H54 (cell line): ENCODE measurements around the gene CACNA2D2.
"Not testable (repeated sequence)": the region's sequence is repeated elsewhere in the genome, so short reads cannot be mapped to it uniquely, and the experiment has no call there.

Source experiments
- DNase-seq: peaks from one replicate; pipeline ENCODE4 v3.0.0; 2011; ENCODE audit warnings: low spot score, mixed read lengths; ENCODE audit not compliant: insufficient read length
- FAIRE-seq: peaks from 3 replicates; lab custom pipeline; 2011; peaks lifted over from hg19 to GRCh38; lab: Jason Lieb, UNC
- POLR2A ChIP-seq: IDR thresholded peaks from 2 replicates; pipeline ENCODE4 v1.6.1; 2011; ENCODE audit warnings: low read depth, mild to moderate bottlenecking, low read length

CACNA2D2 gene

DNA sequence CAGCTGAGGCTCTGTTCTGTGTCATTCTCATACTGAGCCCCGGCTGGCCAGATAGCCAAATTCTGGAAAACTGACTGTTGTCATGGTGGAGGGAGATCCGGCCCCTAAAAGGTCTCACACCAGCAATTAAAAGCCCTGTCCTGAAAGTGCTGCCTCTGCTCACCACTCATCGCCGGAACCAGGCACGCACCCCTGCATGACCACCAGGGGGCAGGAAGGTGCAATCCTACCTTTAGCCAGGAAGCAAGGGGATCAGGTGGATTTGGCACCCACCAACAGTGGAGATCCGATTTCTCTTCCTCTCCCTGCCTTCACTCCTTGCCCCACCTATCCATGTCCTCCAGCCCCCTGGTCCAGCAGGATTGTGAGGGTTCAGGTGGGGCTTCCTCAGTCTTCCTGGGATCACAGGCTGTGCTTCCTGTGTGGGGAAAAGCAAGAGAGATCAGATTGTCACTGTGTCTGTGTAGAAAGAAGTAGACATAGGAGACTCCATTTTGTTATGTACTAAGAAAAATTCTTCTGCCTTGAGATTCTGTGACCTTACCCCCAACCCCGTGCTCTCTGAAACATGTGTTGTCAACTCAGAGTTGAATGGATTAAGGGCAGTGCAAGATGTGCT, 16.1 kb upstream of the CACNA2D2 start:
- no peak for TF ChIP-seq POLR2A
- FAIRE-seq (peak; percentile 78), DNase-seq (peak; percentile 77)

DNA sequence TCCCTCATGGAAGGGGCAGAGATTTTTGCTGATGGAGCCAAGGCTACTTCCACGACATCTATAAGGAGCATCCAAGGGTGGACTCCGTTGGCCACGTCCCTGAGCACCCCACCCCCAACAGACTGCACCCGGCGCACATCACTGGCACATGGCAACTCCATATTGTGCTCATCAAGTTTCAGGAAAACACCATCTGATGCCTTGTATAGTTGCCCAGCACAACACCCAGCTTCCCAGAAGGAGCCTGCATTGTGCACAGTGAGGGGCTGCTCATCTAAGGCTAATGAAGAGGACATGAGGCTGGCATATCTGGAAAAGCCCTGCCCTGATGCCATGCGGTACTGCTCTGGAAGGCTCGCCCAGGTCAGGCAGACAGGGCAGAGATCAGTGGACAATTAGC, 15.0 kb upstream of the CACNA2D2 start:
- no peak for TF ChIP-seq POLR2A
- DNase-seq, result no peak
- FAIRE-seq, result no peak

DNA sequence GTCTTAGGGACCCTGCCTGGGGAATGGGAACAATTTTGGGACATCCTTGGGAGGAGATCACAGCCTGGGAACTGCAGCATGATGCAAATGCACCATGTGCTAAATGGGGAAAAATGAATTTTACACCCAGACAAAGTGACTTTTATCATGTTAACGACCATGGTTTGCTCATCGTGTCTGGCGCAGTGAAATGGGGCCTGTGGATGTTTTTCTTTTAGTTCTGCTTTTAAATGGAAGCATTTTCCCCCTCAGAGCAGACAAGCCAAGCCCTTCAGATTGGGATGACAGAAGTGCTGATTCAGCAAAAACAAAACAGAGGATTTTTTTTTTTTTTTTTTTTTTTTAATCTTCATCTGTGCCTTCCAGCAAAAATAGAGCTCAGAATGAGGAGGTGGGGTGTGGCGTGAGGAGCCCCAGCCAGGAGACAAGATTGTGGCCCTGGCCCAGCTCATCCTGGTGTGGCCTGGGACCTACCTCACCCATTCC, 14.3 kb upstream of the CACNA2D2 start:
- DNase-seq, result no peak
- no peak for FAIRE-seq
- TF ChIP-seq POLR2A, result no peak

DNA sequence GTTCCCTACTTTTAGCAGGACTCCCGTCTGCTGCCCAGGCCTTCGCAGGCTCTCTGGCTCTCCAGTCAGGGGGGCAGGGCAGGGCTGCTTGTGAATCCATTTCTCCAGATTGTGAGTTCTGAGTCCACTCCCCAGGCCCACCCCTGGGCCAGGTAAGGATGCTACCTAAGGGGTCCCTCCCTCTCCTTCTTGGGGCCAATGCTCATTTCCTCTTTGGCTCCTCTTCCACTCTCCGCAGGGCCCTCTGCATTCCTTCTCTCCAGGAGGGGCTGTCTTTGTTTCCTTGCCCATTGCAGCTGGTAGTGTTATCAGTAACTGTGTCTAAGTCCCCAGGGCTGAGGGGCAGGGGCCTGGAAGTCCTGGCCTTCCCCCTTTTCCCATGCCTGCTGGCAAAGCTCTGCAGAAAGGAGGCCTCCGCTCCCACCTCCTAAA, 13.0 kb upstream of the CACNA2D2 start:
- DNase-seq (no peak), FAIRE-seq (no peak)
- TF ChIP-seq POLR2A, result no peak

DNA sequence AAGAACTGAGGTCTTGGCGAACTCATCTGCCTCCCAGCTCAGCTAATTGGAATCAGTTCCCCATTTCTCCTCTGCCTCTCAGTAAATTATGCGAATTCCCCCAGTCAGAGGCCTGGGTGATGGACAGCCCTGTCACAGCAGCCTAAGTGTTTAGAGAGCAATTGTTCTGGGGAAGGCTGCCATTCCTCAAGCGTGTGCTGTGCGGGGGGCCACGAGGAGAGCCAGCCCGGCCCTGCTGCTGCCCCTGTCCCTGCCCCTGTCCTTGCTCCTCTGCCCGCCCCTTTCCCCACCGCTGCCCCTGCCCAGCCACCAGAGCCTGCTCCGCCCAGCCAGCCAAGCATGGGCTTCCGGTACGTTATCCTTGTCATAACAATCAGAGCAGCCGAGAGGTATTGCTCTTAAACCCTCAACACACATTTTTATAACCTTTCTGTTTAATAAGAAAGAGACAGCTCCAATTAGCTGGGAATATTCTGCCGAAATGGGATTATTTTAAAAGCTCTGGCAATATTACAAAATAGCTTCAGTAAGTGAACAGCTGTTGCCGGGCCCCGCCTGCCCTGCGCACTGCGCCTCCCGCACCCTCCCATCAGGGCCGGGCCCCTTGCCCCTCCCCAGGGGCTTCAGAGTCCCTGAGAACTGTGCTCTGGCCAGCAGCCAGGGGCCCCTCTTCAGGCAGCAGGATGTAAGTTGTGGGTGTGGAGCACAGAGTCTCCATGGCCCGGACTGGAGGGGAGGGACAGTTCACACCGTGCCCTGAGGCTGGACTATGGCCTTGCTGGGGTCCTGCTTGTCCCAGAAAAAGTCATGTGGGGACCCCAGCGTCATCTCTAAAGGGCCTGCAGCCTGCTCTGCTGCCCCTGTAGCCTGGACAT, 12.4 kb upstream of the CACNA2D2 start:
- TF ChIP-seq POLR2A, result no peak
- FAIRE-seq (no peak), DNase-seq (no peak)

DNA sequence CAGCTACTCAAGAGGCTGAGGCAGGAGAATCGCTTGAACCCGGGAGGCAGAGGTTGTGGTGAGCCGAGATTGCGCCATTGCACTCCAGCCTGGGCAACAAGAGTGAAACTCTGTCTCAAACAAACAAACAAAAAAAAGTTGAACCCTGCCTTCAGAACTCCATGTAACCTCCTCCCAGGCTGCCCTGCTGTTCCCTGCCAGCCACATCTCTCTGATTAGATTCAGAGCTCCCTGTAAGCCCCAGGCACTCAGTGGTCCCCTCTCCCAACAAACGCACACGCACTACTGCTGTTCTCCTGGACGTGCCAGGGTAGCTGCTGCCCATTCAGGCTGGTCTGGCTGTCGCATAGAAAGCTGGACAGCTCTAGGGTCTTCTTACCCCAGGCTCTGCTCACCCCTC, 9.5 kb upstream of the CACNA2D2 start:
- DNase-seq, FAIRE-seq: not testable (repeated sequence)

DNA sequence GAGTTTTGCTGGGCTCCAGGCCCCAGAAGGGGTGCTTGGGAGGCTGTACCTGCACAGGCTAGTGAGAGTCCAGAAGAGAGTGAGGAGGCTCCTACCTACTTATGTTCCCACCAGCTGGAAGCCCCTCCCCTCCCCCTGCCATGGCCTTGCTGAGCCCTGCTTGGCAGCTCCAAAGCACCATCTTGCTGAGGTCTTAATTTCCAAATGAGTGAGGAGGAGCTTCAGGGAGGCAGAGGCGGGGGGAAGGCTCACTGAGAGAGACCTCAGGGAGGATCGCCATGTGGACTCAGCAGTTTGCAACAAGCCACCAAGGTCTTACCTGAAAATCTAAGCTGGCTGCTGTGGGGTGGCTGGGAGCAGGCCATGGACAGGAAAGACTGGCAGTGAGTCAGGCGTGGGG, 8.7 kb upstream of the CACNA2D2 start:
- no peak for TF ChIP-seq POLR2A
- FAIRE-seq (no peak), DNase-seq (no peak)

DNA sequence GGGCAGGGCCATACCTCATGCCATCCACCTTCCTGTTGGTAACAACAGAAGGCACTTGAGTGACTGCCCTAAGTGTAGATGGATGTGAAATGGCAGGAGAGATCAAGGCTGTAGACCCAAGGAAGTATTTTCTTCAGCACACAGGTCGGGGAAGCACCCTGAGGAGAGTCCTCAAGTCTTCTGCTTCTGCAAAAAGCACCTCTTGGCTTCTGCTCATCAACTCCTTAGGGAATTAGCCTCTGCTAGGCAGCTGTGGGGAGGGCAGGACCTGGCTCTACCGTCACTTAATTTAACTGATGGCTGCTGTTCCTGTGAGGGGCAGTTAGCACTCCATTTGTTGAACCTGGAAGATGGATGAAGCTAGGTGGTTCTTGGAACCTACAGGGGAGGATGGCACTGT, 6.9 kb upstream of the CACNA2D2 start:
- FAIRE-seq (no peak), DNase-seq (no peak)
- no peak for TF ChIP-seq POLR2A

DNA sequence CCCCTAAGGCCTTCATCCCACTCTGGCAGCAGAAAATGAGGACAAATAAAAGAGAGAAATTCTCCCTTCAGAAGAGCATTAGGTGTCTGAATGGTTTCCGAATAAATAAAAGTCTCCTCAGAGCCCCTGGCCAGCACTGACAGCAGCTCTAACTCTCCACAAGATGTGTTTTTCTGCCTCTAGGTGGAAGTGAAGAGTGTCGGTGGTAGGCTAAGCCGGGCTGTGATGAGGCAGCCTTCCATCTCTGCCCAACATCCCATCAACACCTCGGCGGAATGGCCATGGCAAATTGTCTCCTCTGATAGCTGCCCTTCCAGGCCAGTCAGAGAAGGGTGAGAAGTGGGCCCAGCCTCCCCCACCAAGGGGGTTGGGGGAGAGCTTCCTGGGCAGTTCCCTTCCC, 6.3 kb upstream of the CACNA2D2 start:
- no peak for TF ChIP-seq POLR2A
- FAIRE-seq, result no peak
- no peak for DNase-seq

DNA sequence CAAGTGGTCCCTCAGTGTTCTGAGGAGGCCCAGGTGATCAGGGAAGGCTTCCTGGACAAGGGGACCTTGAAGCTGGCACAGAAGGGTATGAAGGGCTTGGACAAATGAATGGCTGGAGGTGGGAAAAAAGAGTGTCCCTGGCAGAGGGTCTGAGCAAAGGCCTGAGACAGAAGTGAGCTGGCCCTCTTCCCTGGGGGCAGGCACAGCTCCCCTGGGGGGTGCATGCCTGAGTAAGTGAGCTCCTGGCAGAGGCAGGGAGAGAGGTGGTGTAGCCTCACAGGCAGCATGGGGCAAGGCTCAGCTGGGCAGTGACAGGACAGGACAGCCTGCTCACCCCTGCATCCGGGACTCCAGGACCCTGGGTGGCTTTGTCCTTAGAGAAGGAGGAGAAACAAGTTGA, 5.4 kb upstream of the CACNA2D2 start:
- DNase-seq, result no peak
- TF ChIP-seq POLR2A, result no peak
- no peak for FAIRE-seq

DNA sequence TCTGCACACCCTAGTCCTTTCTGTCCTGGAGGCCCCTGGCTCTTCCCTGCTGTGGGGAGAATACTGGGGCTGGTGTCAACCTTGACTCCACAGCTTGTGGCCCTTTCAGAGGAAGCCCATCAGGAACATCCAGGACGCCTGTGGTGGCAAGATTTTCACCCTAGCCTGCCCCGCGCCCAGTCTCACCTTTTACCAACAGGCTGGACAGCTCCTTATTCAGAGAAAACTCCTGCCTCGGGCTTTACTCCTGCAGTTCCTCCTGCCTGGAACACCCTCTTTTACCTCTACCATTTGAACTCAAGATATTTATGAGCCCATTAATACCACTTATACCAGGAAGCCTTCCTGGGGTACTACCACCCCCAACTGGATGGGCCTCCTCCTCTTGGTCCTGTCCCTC, 2.7 kb upstream of the CACNA2D2 start:
- DNase-seq (no peak), FAIRE-seq (no peak)
- TF ChIP-seq POLR2A, result no peak

DNA sequence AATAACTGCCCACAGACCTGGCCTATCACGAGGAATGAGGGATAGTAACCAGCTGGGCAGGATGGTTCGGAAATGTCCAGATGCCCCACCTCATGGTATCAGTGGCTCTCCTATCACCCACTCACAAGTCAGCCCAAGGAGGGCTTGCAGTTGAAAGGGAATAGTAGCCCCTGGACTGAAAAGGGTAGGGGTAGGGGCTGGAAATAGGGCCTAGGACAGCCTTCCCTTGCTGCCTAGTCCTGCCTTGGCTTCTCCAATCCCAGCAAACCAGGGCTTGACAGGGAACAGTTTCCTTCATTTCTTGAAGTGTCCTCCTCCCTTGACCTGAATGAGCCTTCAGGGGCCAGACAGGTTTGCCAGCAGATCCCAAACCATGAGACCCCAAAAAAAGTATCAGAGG, 1.2 kb upstream of the CACNA2D2 start:
- no peak for FAIRE-seq
- TF ChIP-seq POLR2A, result no peak
- no peak for DNase-seq

DNA sequence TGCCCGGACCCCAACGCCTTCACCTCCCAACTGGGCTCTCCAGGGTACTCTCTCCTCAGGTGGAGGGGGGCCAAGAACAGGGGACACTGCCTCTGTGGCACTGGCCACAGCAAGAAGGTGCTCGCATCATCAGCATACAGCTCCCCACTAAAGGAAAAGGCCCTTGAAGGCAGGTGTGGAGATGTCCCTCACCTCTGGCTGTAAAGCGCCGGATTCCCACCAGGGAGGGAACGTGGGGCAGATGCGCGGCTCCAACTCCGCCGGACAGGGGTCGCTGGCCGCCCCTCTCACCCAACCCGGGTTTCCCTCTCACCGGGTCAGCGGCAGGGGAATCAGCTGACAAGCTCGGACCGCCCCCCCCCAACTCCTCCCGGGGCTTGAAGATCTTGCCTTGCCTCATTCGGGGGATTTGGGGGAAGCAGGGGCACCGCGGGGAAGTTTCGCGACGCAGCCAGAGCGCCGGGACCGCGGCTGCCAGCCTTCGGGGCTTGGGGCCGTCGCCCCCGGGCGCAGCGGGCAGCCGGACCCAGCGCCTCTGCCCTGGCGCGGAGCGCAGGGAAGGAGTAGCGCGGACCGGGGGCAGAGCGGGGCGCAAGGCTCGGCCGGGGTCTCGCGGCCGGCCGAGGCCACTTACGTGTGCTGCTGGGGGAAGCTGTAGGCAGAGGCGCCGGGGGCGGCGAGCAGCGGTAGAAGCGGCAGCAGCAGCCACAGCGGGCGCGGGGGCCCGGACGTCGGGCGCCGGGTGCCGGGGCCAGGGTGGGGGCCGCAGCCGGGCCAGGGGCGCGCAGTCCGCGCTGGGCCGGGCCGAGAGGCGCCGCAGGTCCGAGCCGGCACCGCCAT, 630 bp downstream of the CACNA2D2 start:
- DNase-seq (no peak), FAIRE-seq (no peak)
- TF ChIP-seq POLR2A, result no peak

DNA sequence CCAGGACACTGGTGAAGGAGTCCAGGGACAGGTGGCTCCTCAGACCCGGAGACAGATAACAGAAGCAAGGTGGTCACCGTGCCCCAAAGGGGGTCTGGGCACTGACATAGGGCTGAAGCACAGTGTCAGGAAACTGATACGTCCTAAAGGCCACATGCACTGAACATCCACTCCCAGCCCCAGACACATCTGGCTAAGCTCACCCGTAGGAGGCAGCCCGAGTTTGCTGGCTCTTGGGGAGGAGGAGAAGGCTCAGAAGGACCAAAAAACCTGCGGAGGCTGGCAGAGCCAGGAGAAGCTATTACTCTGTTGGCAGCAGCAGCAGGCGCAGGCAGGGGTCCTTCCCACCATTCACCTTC, 1.2 kb downstream of the CACNA2D2 start:
- no peak for TF ChIP-seq POLR2A
- FAIRE-seq, result no peak
- DNase-seq, result no peak
